ENCODE measurements around the gene SHPK. TPM values are rescaled to one million over a fixed set of nuclear protein-coding genes. Genes with fewer than 3 reads are reported as not detected.

Gene SHPK
- polyA plus RNA-seq, 1 experiment: 8.7 TPM

DNA sequence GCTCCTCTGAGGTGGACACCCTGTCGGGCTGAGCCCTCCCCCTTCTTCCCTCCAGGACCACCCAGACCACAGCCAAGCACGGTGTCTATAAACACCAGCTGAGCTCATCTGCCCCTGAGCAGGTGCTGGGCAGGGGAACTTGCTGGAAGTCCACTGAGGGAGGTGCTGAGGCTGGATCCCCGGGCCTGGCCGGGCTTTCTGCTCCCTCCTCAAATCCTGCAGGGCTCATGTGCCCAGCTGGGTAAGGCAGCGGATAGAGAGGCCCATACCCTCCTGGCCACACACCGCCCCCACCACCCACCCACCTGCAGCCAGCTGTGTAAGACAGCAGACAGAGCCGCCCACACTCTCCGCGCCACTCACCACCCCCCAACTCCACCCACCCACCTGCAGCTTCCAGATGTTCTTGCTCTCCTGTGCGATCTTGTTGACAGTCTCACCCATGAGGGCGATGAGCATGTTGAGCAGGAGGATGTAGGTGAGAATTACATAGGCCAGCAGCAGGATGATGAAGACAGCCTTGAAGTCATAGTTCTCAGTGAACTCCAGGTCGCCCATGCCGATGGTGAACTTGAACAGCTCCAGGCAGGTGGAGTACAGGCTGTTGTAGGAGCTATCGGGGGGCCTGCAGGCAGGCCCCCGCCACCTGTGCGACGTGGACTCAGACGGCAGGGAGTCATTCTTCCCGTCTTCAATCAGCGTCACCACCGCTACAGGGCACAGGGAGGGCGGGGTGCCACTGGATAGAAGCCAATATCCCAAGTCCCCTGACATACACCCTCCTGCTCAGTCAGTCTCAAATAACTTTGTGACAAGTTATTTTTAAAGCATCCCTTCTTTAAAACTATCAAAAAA, 62.6 kb downstream of the SHPK start:
- Histone ChIP-seq H3K27me3 (ENCODE audit: control insufficient read depth, insufficient read depth, low read length) (no peaks in the 10 kb centered on the region), H3K27ac (ENCODE audit: low read depth, low read length) (no peak overlapping the region), H3K9me3 (ENCODE audit: control insufficient read depth, insufficient read depth, low read length) (no peaks in the 10 kb centered on the region; the same call in 1 of the 2 replicates), H3K4me3 (ENCODE audit: low read depth, low read length) (no peak overlapping the region)
- CTCF ChIA-PET: interaction anchor here (0.6 kb wide), 2 partner anchors 15 to 849 kb away, joined by 4 to 6 read pairs; no protein-coding TSS in a partner anchor
- no peak for DNase-seq (ENCODE audit: low read depth, low spot score)
- TF ChIP-seq CTCF (IDR thresholded peaks at IDR 0.05; ENCODE audit: low read depth, low read length): no peak
- POLR2A ChIA-PET: no interaction called here

DNA sequence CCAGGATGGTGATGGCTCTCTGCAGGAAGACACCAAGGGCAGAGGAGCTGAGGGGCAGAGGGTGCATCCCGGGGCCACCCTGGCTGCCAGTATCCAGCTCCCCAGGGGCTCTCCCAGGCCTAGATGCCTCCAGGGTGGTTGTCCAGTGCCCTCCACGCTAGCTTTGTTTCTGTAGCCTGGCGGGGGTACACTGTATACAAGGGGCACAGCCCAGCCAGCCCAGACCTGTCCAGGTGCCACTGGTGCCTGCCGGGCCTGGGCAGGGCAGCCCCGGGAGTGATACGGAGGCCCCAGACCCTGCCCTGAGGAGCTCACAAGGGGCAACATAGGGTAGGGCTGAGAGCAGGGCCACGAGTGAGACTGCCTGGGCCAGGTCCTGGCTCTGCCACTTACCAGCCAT, 63.8 kb downstream of the SHPK start:
- ChIA-PET CTCF (interaction anchor here (0.5 kb wide), 1 partner anchor 744 kb away, joined by 5 read pairs; no protein-coding TSS in a partner anchor), POLR2A (no interaction called here)
- TF ChIP-seq CTCF (IDR thresholded peaks at IDR 0.05; ENCODE audit: low read depth, low read length): no peak
- H3K27me3 ChIP-seq (ENCODE audit: control insufficient read depth, insufficient read depth, low read length): no peaks in the 10 kb centered on the region
- H3K27ac ChIP-seq (ENCODE audit: low read depth, low read length): no peak overlapping the region
- H3K4me3 ChIP-seq (ENCODE audit: low read depth, low read length): no peak overlapping the region
- H3K9me3 ChIP-seq (ENCODE audit: control insufficient read depth, insufficient read depth, low read length): no peaks in the 10 kb centered on the region; the same call in 1 of the 2 replicates
- DNase-seq (ENCODE audit: low read depth, low spot score): no peak

- Histone ChIP-seq H3K4me3 (ENCODE audit: low read depth, low read length) (no peak overlapping the region), H3K27me3 (ENCODE audit: control insufficient read depth, insufficient read depth, low read length) (no peaks in the 10 kb centered on the region), H3K27ac (ENCODE audit: low read depth, low read length) (no peak overlapping the region), H3K9me3 (ENCODE audit: control insufficient read depth, insufficient read depth, low read length) (no peaks in the 10 kb centered on the region; the same call in 1 of the 2 replicates)
- ChIA-PET CTCF (no interaction called here), POLR2A (no interaction called here)
- DNase-seq (ENCODE audit: low read depth, low spot score): no peak
- no peak for TF ChIP-seq CTCF (IDR thresholded peaks at IDR 0.05; ENCODE audit: low read depth, low read length)
Measured at GRCh38 chr17:3571043-3571900, 64.8 kb downstream of the SHPK start.

- no peak for DNase-seq (ENCODE audit: low read depth, low spot score)
Measured at GRCh38 chr17:3569534-3570137, 66.4 kb downstream of the SHPK start.

More at GRCh38 chr17:3569534-3570137, 66.4 kb downstream of the SHPK start:
- Histone ChIP-seq H3K27me3 (ENCODE audit: control insufficient read depth, insufficient read depth, low read length) (no peaks in the 10 kb centered on the region), H3K9me3 (ENCODE audit: control insufficient read depth, insufficient read depth, low read length) (no peaks in the 10 kb centered on the region; the same call in 1 of the 2 replicates), H3K4me3 (ENCODE audit: low read depth, low read length) (no peak overlapping the region), H3K27ac (ENCODE audit: low read depth, low read length) (no peak overlapping the region)
- TF ChIP-seq CTCF (IDR thresholded peaks at IDR 0.05; ENCODE audit: low read depth, low read length): no peak
- CTCF ChIA-PET: no interaction called here
- POLR2A ChIA-PET: no interaction called here
